ENCODE data around the gene THSD4.

THSD4 gene

DNA sequence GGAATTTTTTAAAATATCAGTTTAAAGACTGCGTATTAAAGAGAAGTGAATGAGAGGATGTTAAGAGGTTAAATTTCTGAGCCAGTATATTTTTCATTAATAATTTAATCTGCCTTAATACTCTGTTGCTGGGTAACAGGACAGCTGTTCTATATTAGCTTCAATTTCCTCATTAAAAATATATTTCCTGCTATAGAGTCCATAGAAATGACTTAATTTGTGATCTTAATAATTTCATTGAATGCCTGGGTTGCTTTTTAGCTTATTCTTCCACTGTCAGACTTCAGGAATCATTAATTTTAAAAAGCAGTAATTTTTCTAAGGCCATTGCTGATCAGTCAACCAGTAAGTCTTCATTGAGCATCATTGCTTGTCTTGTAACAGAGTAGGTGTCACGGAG is 129.0 kb downstream of the THSD4 start:
- H3K4me1 ChIP-seq (ENCODE audit: control insufficient read depth, insufficient read depth, low read length) = peaks cover 2% of the 10 kb centered on the region
- H3K9me3 ChIP-seq (ENCODE audit: control insufficient read depth in 2 of 2, low read length in 2 of 2) = no peaks in the 10 kb centered on the region
- H3K27me3 ChIP-seq (ENCODE audit: control insufficient read depth in 1 of 2, insufficient read depth in 2 of 2, low read length in 2 of 2) = no peaks in the 10 kb centered on the region
- no peak overlapping the region for H3K9ac ChIP-seq (ENCODE audit: low read length in 2 of 2)
- peaks cover 0 to 2% of the 10 kb centered on the region in 2 donors for H3K36me3 ChIP-seq (ENCODE audit: control insufficient read depth in 2 of 2, insufficient read depth in 2 of 2, low read length in 2 of 2)
- H3K27ac ChIP-seq (ENCODE audit: low read length) = no peak overlapping the region
- H3K4me3 ChIP-seq (ENCODE audit: low read length in 2 of 2) = no peak overlapping the region

DNA sequence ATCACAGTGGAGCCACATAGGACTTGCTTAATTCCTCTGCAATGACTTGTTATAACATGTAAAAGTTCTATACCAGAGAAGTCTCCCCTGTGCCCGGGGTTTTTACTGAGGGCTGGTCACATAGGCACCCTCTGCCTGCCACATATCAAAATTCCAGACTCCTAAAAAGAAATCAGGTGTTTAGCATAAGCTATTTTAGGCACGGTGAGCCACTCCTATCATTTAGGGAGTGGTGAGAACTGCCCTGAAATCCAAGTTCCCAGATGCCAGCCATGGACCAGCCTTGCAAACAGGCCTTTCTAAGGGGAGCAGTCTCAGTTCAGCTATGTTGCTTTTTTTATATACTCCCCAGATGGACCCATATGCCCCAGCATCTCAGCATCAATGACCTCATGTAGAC is 130.3 kb downstream of the THSD4 start:
- H3K9me3 ChIP-seq (ENCODE audit: control insufficient read depth in 2 of 2, low read length in 2 of 2) = no peaks in the 10 kb centered on the region
- H3K4me3 ChIP-seq (ENCODE audit: low read length in 2 of 2) = no peak overlapping the region
- H3K36me3 ChIP-seq (ENCODE audit: control insufficient read depth in 2 of 2, insufficient read depth in 2 of 2, low read length in 2 of 2) = peaks cover 0 to 2% of the 10 kb centered on the region in 2 donors
- H3K27me3 ChIP-seq (ENCODE audit: control insufficient read depth in 1 of 2, insufficient read depth in 2 of 2, low read length in 2 of 2) = no peaks in the 10 kb centered on the region
- H3K9ac ChIP-seq (ENCODE audit: low read length in 2 of 2) = no peak overlapping the region
- H3K4me1 ChIP-seq (ENCODE audit: control insufficient read depth, insufficient read depth, low read length) = peaks cover 2% of the 10 kb centered on the region
- H3K27ac ChIP-seq (ENCODE audit: low read length) = no peak overlapping the region

DNA sequence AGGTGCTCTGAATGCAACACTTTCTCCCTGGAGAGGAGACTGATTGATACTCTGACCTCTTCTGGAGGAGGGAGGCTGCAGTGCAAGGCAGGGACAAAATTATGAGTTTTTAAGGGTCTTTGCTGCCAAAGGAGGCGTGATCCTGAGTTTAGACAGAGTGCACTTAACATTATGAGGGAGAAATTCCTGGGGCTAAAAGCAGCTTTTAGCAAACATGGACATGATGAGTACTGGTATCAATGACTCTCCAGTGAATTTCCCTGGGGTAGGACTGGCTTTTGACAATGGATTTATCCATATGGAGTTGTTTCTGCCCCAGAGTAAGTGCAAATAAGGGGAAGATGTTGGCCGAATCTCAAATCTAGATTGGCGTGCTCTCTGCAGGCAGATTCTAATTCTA is 133.1 kb downstream of the THSD4 start:
- H3K27me3 ChIP-seq (ENCODE audit: control insufficient read depth in 1 of 2, insufficient read depth in 2 of 2, low read length in 2 of 2) = no peaks in the 10 kb centered on the region
- no peak overlapping the region for H3K4me3 ChIP-seq (ENCODE audit: low read length in 2 of 2)
- H3K27ac ChIP-seq (ENCODE audit: low read length) = no peak overlapping the region
- peaks cover 2% of the 10 kb centered on the region for H3K4me1 ChIP-seq (ENCODE audit: control insufficient read depth, insufficient read depth, low read length)
- H3K9ac ChIP-seq (ENCODE audit: low read length in 2 of 2) = no peak overlapping the region
- H3K36me3 ChIP-seq (ENCODE audit: control insufficient read depth in 2 of 2, insufficient read depth in 2 of 2, low read length in 2 of 2) = peaks cover 0 to 2% of the 10 kb centered on the region in 2 donors
- no peaks in the 10 kb centered on the region for H3K9me3 ChIP-seq (ENCODE audit: control insufficient read depth in 2 of 2, low read length in 2 of 2)

DNA sequence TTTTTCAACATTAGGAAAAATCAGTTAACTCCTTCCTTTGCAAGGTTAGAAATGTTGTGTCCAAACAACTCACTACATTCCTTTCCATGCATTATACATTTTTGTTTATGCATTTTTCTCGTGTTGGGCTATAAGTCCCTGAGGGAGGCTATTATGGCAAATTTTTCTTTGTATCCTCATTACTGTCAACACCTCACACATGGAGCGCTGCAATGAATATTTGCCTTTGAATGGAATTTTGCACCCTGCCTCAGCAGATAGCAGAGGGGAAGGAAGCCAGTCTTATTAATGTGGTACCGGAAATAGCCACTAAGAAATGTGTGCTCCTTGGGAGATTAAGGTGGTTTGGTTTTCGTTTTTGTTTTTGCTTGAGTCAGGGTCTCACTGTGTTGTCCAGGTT is 134.7 kb downstream of the THSD4 start:
- Histone ChIP-seq H3K9me3 (ENCODE audit: control insufficient read depth in 2 of 2, low read length in 2 of 2) (no peaks in the 10 kb centered on the region), H3K9ac (ENCODE audit: low read length in 2 of 2) (no peak overlapping the region), H3K36me3 (ENCODE audit: control insufficient read depth in 2 of 2, insufficient read depth in 2 of 2, low read length in 2 of 2) (peaks cover 0 to 2% of the 10 kb centered on the region in 2 donors), H3K27ac (ENCODE audit: low read length) (no peak overlapping the region), H3K27me3 (ENCODE audit: control insufficient read depth in 1 of 2, insufficient read depth in 2 of 2, low read length in 2 of 2) (no peaks in the 10 kb centered on the region), H3K4me1 (ENCODE audit: control insufficient read depth, insufficient read depth, low read length) (peaks cover 2% of the 10 kb centered on the region), H3K4me3 (ENCODE audit: low read length in 2 of 2) (no peak overlapping the region)

DNA sequence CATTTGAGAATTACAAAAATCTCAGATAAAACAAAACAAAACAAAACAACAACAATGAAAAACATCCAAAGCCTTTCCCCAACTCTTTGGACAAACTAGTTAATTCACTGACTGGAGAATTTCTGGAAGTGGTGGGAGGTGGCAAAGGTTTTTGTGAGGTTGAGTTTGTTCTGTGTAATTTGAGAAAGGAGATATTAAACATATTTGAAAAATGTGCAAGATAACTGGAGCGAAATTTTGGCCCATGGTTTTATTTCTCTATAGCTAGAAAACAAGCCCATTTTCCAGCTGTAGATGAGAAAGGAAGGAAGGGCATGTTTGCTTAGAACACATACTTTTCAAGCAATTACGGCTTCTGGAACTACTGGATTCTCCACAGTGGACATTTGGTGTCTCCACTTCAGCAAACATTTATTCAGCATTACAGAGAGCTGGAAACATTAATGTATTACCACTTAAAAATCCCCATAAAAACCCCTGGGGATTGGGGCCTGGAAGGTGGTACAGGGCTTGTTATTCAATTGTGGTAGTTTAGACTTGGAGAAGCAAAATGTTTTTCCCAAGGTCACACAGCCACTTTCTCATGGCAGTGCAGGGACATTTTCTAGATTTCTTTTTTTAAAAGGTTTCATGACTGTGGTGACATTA is 135.8 kb downstream of the THSD4 start:
- H3K9ac ChIP-seq (ENCODE audit: low read length in 2 of 2) = no peak overlapping the region
- no peak overlapping the region for H3K4me3 ChIP-seq (ENCODE audit: low read length in 2 of 2)
- peaks cover 0 to 2% of the 10 kb centered on the region in 2 donors for H3K36me3 ChIP-seq (ENCODE audit: control insufficient read depth in 2 of 2, insufficient read depth in 2 of 2, low read length in 2 of 2)
- no peak overlapping the region for H3K27ac ChIP-seq (ENCODE audit: low read length)
- peaks cover 2% of the 10 kb centered on the region for H3K4me1 ChIP-seq (ENCODE audit: control insufficient read depth, insufficient read depth, low read length)
- no peaks in the 10 kb centered on the region for H3K9me3 ChIP-seq (ENCODE audit: control insufficient read depth in 2 of 2, low read length in 2 of 2)
- no peaks in the 10 kb centered on the region for H3K27me3 ChIP-seq (ENCODE audit: control insufficient read depth in 1 of 2, insufficient read depth in 2 of 2, low read length in 2 of 2)

DNA sequence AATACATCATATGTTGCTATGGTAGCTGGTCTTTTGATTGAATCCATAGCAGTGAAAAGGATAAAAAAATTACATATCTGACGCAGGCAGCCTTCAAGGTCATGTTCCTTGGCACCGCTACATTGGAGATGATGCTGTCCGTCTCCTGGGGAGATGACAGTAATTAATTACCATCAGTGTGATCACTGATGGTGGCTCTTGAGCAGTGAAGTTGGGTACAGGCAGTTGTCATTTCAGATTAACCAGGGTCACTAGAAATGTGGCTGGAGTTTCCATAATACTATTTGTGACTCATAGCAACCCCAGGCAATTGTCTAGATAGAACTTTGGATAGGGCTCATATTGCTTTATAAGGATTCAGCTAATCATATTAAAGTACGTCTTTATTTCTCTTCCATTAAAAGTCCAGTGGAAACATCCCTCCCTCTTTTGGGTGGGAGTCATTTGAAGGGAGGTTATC is 136.3 kb downstream of the THSD4 start:
- Histone ChIP-seq H3K27ac (ENCODE audit: low read length) (no peak overlapping the region), H3K36me3 (ENCODE audit: control insufficient read depth in 2 of 2, insufficient read depth in 2 of 2, low read length in 2 of 2) (no peaks in the 10 kb centered on the region), H3K9me3 (ENCODE audit: control insufficient read depth in 2 of 2, low read length in 2 of 2) (no peaks in the 10 kb centered on the region), H3K9ac (ENCODE audit: low read length in 2 of 2) (no peak overlapping the region), H3K27me3 (ENCODE audit: control insufficient read depth in 1 of 2, insufficient read depth in 2 of 2, low read length in 2 of 2) (no peaks in the 10 kb centered on the region), H3K4me3 (ENCODE audit: low read length in 2 of 2) (no peak overlapping the region), H3K4me1 (ENCODE audit: control insufficient read depth, insufficient read depth, low read length) (peaks cover 2% of the 10 kb centered on the region)

DNA sequence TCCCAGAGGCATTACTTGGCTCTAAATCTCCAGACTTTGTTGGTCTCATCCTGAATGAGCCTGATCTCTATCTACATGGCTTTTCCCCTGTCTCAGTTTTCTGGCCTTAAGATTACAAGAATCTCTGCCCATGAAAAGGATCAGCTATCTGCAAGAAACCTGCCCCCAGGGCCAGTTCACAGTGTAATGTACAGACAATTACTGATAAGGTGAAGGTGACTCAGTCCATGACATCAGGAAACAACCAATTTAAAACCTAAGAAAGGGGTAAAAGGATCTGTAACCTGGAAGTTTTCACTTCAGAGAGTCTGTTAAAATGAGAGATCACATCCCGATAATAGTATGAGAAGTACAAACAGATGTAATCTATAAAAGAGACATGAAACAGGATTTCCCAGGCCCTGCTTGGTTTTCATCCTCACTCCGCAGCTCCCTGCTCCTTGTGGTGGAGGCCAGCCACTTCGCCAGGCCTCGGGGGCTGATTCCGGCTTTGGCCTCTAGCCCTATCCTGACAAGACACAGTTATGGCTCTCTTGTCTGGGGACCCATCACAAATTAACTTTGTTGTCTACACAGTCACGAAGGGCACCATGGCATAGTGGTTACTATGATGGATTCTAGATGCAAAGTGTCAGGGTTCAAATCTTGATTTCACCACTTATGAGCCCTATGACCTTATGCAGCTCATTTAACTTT is 136.9 kb downstream of the THSD4 start:
- Histone ChIP-seq H3K27ac (ENCODE audit: low read length) (no peak overlapping the region), H3K27me3 (ENCODE audit: control insufficient read depth in 1 of 2, insufficient read depth in 2 of 2, low read length in 2 of 2) (no peaks in the 10 kb centered on the region), H3K4me3 (ENCODE audit: low read length in 2 of 2) (no peak overlapping the region), H3K4me1 (ENCODE audit: control insufficient read depth, insufficient read depth, low read length) (peaks cover 2% of the 10 kb centered on the region), H3K9me3 (ENCODE audit: control insufficient read depth in 2 of 2, low read length in 2 of 2) (no peaks in the 10 kb centered on the region), H3K9ac (ENCODE audit: low read length in 2 of 2) (no peak overlapping the region), H3K36me3 (ENCODE audit: control insufficient read depth in 2 of 2, insufficient read depth in 2 of 2, low read length in 2 of 2) (peaks cover 0 to 2% of the 10 kb centered on the region in 2 donors)

DNA sequence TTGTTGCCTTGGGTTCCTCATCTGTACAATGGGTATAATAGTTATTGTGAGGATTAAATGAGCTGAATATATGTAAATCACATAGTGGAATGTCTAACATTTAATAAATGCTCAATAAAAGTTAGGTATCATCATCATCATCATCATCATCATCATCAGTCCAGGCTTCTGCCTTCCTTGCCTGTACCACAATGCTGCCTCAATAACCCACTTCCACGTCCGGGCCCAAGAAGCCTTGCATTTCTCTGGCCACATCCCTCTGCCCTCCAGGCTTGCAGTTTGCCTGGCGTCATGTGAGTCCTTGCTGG is 137.4 kb downstream of the THSD4 start:
- H3K9ac ChIP-seq (ENCODE audit: low read length in 2 of 2) = no peak overlapping the region
- H3K9me3 ChIP-seq (ENCODE audit: control insufficient read depth in 2 of 2, low read length in 2 of 2) = no peaks in the 10 kb centered on the region
- no peaks in the 10 kb centered on the region for H3K27me3 ChIP-seq (ENCODE audit: control insufficient read depth in 1 of 2, insufficient read depth in 2 of 2, low read length in 2 of 2)
- peaks cover 2% of the 10 kb centered on the region for H3K4me1 ChIP-seq (ENCODE audit: control insufficient read depth, insufficient read depth, low read length)
- H3K27ac ChIP-seq (ENCODE audit: low read length) = no peak overlapping the region
- no peak overlapping the region for H3K4me3 ChIP-seq (ENCODE audit: low read length in 2 of 2)
- H3K36me3 ChIP-seq (ENCODE audit: control insufficient read depth in 2 of 2, insufficient read depth in 2 of 2, low read length in 2 of 2) = peaks cover 0 to 2% of the 10 kb centered on the region in 2 donors

DNA sequence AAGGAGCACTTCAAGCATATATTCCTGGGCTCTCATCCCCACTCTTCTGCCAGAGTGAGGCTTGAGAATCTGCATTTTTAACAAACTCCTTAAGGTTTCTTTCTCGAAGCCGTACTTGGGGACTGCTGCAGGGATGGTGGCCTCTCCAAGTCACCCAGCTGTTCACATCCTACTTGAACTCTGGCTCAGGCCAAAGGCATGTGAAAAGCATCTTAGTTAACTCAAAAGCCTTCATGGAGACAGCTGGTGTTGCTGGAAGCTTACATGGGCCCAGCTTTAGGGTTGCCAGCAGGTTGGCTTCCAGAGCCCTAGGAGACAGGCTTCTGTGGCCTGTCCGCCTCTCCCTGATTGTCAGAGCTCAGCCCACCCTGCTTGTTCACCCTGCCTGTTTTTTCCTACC is 139.2 kb downstream of the THSD4 start:
- Histone ChIP-seq H3K27me3 (ENCODE audit: control insufficient read depth in 1 of 2, insufficient read depth in 2 of 2, low read length in 2 of 2) (no peaks in the 10 kb centered on the region), H3K9ac (ENCODE audit: low read length in 2 of 2) (no peak overlapping the region), H3K4me1 (ENCODE audit: control insufficient read depth, insufficient read depth, low read length) (no peaks in the 10 kb centered on the region), H3K36me3 (ENCODE audit: control insufficient read depth in 2 of 2, insufficient read depth in 2 of 2, low read length in 2 of 2) (peaks cover 0 to 3% of the 10 kb centered on the region in 2 donors), H3K4me3 (ENCODE audit: low read length in 2 of 2) (no peak overlapping the region), H3K27ac (ENCODE audit: low read length) (no peak overlapping the region), H3K9me3 (ENCODE audit: control insufficient read depth in 2 of 2, low read length in 2 of 2) (no peaks in the 10 kb centered on the region)

DNA sequence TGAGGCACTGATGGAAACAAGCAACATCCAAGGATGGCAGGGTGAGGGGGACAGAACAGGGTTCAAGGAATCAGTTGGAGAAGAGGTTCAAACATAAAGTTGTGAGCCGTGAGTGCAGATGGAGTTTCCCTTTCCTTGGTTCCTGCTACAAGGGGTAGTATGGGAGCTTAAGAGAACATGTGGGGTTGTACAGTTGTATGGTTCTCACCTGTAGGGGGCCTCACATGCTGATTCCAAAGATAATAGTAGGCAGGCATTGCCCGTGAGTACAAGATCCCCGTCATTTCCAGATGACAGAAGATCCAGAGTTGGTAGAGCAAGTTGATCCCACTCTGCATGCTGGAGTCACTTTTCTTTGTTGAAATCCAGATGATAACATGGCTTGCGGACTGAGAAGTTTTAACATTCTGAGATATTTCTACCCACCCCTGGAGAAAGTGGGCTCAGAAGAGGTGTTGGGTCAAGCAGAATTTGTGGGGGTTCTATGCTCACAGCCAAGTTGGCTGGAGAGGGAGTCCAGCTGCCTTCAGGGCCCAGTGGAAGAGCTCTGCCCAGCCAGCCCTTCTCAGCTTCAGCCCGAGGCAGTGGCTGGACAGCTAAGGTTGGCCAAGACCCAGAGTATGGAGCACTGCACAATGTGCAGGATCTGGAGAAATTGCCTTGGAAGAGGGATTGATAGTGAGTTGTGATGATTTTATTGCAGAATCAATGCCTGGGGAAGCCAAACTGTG is 141.8 kb downstream of the THSD4 start:
- Histone ChIP-seq H3K36me3 (ENCODE audit: control insufficient read depth in 2 of 2, insufficient read depth in 2 of 2, low read length in 2 of 2) (peaks cover 0 to 3% of the 10 kb centered on the region in 2 donors), H3K4me3 (ENCODE audit: low read length in 2 of 2) (no peak overlapping the region), H3K9me3 (ENCODE audit: control insufficient read depth in 2 of 2, low read length in 2 of 2) (no peaks in the 10 kb centered on the region), H3K27ac (ENCODE audit: low read length) (no peak overlapping the region), H3K4me1 (ENCODE audit: control insufficient read depth, insufficient read depth, low read length) (no peaks in the 10 kb centered on the region), H3K9ac (ENCODE audit: low read length in 2 of 2) (no peak overlapping the region), H3K27me3 (ENCODE audit: control insufficient read depth in 1 of 2, insufficient read depth in 2 of 2, low read length in 2 of 2) (no peaks in the 10 kb centered on the region)

DNA sequence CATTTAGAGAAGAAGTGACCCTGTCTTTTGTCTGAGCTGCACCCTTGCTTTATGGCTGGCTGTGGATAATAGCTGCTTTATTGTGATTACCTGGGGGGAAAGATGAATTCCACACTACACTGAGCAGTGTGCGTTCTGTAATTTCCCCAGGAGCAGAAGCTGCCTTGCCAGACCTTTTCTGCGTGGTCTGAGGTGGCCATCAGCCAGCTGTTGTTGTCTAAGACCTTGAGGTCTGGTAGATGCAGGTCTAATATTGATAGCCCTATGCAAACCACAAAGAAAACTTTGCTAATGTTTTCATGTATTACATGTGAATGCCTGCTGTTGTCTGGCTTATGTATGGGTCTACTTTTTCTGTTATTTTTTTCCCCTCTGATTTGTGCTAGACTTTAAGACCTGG is 144.6 kb downstream of the THSD4 start:
- no peak overlapping the region for H3K9ac ChIP-seq (ENCODE audit: low read length in 2 of 2)
- H3K27me3 ChIP-seq (ENCODE audit: control insufficient read depth in 1 of 2, insufficient read depth in 2 of 2, low read length in 2 of 2) = no peaks in the 10 kb centered on the region
- peaks cover 0 to 3% of the 10 kb centered on the region in 2 donors for H3K36me3 ChIP-seq (ENCODE audit: control insufficient read depth in 2 of 2, insufficient read depth in 2 of 2, low read length in 2 of 2)
- H3K4me3 ChIP-seq (ENCODE audit: low read length in 2 of 2) = no peak overlapping the region
- no peaks in the 10 kb centered on the region for H3K9me3 ChIP-seq (ENCODE audit: control insufficient read depth in 2 of 2, low read length in 2 of 2)
- H3K27ac ChIP-seq (ENCODE audit: low read length) = no peak overlapping the region
- no peaks in the 10 kb centered on the region for H3K4me1 ChIP-seq (ENCODE audit: control insufficient read depth, insufficient read depth, low read length)

All from stomach smooth muscle (tissue), 2 donors.